Panc1 (cell line): ENCODE data around the gene CLEC9A.

Experiments
- POLR2AphosphoS5 ChIP-seq: IDR thresholded peaks from 2 replicates; pipeline ENCODE4 v1.6.1; 2012; ENCODE audit warnings: mild to moderate bottlenecking, low read depth, low read length, moderate library complexity
- TCF7L2 ChIP-seq: IDR thresholded peaks from 2 replicates; pipeline ENCODE4 v1.6.1; 2011; ENCODE audit warnings: mild to moderate bottlenecking, low read depth, low read length, inconsistent platforms
- TF ChIP-seq, protein P1 (sequence below): fragments of 450-650 bp; IDR thresholded peaks from 2 replicates; pipeline ENCODE4 v1.5.1; 2017; ENCODE audit warnings: mild to moderate bottlenecking
- TF ChIP-seq, protein P2 (sequence below), 2 experiments: IDR thresholded peaks; 2 replicates each; pipeline ENCODE4 v1.6.1; 2011 to 2012; ENCODE audit warnings: low read depth in 2 of 2, control low read depth in 1 of 2, low read length in 1 of 2, mild to moderate bottlenecking in 1 of 2, moderate library complexity in 1 of 2; ENCODE audit not compliant: insufficient read depth in 1 of 2

DNA sequence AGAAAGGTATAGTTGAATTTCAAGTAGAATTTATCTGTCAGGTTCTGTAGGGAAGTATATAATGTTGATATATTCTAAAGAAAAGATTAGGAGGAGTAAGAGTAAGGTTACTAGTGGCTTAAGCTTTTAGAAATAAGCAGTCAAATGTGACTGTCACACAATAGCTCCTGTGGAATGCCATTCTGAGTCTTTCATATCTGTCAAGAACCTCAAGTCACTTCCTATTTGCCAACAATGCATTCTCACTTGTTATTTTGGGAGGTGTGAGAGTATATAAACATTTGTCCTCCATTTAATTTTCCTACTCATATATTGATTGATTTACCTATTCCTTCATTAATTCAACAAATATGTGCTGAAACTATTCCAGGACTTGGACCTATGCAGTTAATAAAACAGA is 11.7 kb downstream of the CLEC9A start:
- TF ChIP-seq, protein P1, sequence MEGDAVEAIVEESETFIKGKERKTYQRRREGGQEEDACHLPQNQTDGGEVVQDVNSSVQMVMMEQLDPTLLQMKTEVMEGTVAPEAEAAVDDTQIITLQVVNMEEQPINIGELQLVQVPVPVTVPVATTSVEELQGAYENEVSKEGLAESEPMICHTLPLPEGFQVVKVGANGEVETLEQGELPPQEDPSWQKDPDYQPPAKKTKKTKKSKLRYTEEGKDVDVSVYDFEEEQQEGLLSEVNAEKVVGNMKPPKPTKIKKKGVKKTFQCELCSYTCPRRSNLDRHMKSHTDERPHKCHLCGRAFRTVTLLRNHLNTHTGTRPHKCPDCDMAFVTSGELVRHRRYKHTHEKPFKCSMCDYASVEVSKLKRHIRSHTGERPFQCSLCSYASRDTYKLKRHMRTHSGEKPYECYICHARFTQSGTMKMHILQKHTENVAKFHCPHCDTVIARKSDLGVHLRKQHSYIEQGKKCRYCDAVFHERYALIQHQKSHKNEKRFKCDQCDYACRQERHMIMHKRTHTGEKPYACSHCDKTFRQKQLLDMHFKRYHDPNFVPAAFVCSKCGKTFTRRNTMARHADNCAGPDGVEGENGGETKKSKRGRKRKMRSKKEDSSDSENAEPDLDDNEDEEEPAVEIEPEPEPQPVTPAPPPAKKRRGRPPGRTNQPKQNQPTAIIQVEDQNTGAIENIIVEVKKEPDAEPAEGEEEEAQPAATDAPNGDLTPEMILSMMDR = no peak
- TF ChIP-seq POLR2AphosphoS5 (no peak), TCF7L2 (no peak)
- TF ChIP-seq, protein P2, sequence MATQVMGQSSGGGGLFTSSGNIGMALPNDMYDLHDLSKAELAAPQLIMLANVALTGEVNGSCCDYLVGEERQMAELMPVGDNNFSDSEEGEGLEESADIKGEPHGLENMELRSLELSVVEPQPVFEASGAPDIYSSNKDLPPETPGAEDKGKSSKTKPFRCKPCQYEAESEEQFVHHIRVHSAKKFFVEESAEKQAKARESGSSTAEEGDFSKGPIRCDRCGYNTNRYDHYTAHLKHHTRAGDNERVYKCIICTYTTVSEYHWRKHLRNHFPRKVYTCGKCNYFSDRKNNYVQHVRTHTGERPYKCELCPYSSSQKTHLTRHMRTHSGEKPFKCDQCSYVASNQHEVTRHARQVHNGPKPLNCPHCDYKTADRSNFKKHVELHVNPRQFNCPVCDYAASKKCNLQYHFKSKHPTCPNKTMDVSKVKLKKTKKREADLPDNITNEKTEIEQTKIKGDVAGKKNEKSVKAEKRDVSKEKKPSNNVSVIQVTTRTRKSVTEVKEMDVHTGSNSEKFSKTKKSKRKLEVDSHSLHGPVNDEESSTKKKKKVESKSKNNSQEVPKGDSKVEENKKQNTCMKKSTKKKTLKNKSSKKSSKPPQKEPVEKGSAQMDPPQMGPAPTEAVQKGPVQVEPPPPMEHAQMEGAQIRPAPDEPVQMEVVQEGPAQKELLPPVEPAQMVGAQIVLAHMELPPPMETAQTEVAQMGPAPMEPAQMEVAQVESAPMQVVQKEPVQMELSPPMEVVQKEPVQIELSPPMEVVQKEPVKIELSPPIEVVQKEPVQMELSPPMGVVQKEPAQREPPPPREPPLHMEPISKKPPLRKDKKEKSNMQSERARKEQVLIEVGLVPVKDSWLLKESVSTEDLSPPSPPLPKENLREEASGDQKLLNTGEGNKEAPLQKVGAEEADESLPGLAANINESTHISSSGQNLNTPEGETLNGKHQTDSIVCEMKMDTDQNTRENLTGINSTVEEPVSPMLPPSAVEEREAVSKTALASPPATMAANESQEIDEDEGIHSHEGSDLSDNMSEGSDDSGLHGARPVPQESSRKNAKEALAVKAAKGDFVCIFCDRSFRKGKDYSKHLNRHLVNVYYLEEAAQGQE (IDR thresholded peaks at IDR 0.05; ENCODE audit: insufficient read depth in 1 of 2, low read depth in 2 of 2, low read length in 1 of 2) = no peak
